SW480 (cell line): ENCODE results near the gene LIMK2.
"Not testable (repeated sequence)": the region's sequence is repeated elsewhere in the genome, so short reads cannot be mapped to it uniquely, and the experiment has no call there.

Source experiments
- DNase-seq: peaks from one replicate; pipeline ENCODE4 v3.0.0-alpha.2; 2016; ENCODE audit warnings: low spot score

The LIMK2 gene

DNA sequence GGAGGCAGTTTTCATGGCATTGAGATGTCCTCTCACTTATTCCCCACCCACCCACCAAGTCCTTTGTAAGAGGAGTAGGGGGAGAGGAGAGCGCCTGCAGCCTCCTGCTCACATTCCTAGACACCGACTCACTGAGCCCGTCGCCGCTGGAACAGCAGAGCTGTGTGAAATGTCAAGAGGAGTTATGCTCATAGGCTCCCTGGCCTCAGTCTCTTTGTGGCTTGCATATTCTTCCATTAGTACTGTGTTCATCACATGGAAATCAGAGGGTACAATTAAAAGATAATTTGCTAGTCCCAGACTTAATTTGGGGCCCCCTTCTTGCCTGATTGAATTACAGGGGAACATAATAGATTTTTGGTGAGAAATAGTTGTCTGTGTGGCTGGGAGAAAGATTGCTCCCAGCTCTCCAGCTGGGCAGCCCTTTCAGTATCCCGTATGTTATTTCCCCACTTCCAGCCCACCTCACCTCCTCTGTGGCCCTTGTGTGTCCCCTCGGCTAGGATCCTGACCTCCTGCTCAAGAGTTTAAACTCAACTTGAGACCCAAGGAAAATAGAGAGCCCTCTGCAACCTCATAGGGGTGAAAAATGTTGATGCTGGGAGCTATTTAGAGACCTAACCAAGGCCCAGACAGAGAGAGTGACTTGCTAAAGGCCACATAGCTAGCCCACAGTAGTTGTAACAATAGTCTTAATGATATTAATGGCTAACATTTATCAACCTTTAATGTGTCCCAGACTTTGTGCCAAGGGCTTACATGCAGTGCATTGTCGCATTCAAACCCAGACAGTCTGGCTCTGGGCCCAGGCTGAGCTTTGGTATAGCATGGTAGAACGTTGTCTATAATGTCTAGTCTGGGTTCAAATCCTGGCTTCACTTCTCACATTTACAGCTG lies 32.2 kb downstream of the LIMK2 start:
- peak; percentile 39 for DNase-seq

DNA sequence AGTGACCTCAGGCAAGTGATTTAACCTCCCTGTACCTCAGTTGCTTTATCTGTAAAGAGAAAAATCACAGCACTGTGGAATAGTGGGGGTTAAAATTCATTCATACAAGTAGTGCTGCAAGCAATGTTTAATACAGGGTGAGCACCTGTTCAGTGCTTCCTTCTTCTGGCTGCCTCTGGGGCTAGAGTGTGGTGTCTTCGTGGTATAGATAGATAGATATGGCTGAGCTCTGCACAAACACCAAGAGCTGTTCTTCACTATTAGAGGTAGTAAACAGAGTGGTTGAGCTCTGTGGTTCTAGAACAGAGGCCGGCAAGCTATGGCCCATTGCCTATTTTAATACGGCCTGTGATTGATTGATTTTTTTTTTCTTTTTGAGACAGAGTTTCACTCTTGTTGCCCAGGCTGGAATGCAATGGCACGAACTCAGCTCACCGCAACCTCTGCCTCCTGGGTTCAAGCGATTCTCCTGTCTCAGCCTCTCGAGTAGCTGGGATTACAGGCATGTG lies 32.9 kb downstream of the LIMK2 start:
- DNase-seq = no peak

GRCh38 chr22:31245998-31246397 lies 33.9 kb downstream of the LIMK2 start:
- DNase-seq = not testable (repeated sequence)

GRCh38 chr22:31246687-31247086 lies 34.6 kb downstream of the LIMK2 start:
- DNase-seq = no peak

DNA sequence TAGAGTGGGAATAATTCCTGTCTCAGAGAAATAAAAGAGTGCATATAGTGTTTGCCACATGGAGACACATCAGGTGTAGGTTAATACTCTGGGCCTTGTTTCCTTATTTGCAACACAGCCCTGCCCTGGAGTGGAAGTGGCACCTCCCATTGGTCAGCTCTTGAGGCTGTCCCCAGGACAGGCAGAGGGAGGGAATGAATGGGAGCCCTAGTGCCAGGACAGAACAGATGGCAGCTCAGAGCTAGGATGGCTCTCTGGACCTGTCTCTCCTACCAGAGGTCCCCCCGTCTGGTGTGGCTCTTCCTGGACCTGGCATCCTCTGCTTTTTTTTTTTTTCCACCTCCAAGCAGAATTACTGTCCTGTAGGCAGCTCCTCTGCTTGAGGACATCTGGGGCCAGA lies 35.6 kb downstream of the LIMK2 start:
- DNase-seq = no peak

DNA sequence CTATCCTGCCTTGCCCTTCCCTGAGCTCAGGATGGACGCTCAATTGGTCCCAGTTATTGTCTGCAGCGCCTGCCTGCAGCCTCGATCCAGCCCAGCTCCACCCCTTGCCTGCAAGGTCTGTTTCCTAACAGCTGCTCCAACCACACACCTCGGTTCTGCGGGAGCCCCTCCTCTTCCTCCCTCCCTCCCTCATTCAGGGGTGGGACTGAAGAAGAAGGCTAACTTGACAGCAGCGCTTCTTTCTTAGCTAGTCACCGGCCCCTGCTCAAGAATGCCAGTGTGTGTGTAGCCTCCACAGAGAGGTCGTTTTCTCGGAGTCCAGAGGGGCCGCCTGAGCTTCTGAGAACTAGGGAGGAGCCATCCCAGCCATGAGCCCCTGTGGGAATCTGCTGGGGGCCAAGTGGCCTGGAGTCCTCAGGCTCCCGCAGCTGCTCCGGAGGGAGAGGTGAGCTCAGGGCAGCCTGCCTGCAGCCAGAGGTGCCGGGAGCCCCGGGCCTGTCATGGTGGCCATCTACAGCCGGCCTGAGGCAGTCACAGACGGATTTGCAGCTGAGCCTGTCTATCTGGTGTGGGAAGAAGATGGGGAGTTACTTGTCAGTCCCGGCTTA lies 36.1 kb downstream of the LIMK2 start:
- peak; percentile 81 for DNase-seq

GRCh38 chr22:31248965-31249958 lies 37.2 kb downstream of the LIMK2 start:
- DNase-seq = no peak

DNA sequence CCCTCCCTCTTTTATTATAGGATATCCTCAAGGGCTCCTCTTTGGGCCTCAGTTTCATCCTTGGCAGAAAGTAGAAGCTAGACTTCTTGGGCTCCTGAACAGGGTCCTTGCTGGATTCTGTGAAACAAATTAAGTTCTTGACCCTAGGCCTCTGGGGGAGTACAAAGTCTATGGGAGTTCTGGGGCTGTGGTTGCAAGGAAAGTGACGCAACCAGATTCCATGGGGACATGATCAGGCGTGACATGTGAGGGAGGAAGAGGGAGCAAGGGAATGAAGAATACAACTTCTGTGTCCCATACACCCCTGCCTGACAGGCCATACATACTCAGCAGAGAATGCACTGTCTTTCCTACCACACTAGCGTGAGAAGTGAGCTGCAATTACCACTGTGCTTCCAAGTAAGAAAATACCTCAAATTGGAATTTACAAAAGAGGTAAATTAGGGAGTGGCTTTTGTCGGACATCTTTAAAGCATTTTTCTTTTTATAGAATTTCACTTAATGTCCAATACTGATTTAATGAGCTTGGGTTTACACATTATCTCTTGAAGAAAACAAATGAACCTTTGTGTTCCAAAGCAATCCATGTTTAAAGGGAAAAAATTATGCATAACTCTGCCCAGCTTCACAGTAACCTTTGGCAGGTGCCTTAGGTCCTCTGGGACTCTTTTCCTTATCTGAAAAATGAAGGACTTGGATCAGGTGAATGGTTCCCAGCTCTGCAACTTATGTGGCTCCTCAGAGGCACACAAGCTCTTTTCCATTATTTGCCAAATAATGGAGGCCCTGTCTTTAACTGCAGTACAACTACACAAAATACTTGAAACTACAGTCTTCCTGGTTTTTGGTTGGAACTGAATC lies 38.9 kb downstream of the LIMK2 start:
- DNase-seq = peak; percentile 95

DNA sequence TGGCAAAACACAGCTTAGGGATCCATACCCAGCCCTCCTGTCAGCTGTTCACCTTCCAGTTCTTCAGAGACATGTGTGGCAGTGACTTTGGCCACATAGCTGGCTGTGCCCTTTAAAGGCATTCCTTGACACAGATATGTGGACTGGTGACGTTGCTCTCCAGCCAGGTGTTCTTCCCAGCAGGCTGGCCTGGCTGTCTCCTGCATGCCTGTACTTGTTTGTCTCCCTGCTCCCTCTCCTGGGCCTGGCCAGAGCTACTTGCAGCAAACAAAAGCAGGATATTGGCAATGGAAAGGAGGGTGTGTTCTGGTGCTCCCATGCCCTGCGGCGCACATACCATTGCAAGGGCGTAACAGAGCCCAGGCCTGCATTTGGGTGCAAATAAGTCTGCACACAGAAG lies 41.9 kb downstream of the LIMK2 start:
- DNase-seq = peak; percentile 94

GRCh38 chr22:31259798-31260473 lies 47.8 kb downstream of the LIMK2 start:
- no peak for DNase-seq

DNA sequence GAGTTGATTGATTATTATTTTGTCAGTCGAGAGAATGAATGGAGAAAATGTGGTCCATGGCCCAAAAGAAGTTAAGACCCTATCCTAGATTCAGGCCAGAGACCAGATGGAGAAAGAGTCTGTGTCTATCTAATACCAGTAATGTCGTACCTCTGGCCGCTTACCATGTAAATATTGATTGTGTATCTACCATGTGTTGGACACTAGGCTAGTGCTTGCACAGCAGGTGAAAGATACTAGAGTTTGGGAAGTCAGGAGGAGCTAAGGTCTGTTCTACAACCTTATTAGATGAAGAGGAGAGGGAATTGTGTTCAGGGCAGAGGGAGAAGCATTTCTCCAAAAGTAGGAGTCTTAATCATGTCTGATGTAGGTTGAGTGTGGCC lies 48.4 kb downstream of the LIMK2 start:
- DNase-seq = no peak

DNA sequence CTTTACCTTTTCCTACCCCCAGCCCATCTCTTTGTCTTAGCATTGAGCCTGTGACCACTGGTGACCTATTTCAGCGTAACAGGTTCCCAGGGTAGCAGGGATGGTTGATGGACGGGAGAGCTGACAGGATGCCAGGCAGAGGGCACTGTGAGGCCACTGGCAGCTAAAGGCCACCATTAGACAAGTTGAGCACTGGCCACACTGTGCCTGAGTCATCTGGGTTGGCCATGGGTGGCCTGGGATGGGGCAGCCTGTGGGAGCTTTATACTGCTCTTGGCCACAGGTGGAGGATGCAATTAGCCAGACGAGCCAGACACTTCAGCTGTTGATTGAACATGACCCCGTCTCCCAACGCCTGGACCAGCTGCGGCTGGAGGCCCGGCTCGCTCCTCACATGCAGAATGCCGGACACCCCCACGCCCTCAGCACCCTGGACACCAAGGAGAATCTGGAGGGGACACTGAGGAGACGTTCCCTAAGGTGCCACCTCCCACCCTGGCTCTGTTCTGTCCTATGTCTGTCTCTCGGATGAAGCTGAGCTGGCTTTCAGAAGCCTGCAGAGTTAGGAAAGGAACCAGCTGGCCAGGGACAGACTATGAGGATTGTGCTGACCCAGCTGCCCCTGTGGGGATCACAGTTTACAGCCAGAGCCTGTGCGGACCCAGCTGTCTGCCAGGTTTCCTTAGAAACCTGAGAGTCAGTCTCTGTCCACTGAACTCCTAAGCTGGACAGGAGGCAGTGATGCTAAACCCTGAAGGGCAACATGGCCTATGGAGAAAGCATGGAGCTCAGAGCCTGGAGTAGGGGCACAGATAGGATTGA lies 50.4 kb downstream of the LIMK2 start:
- no peak for DNase-seq

- no peak for DNase-seq
Measured at GRCh38 chr22:31263896-31264640, 52.0 kb downstream of the LIMK2 start.

GRCh38 chr22:31268281-31268680 lies 56.2 kb downstream of the LIMK2 start:
- DNase-seq = no peak

DNA sequence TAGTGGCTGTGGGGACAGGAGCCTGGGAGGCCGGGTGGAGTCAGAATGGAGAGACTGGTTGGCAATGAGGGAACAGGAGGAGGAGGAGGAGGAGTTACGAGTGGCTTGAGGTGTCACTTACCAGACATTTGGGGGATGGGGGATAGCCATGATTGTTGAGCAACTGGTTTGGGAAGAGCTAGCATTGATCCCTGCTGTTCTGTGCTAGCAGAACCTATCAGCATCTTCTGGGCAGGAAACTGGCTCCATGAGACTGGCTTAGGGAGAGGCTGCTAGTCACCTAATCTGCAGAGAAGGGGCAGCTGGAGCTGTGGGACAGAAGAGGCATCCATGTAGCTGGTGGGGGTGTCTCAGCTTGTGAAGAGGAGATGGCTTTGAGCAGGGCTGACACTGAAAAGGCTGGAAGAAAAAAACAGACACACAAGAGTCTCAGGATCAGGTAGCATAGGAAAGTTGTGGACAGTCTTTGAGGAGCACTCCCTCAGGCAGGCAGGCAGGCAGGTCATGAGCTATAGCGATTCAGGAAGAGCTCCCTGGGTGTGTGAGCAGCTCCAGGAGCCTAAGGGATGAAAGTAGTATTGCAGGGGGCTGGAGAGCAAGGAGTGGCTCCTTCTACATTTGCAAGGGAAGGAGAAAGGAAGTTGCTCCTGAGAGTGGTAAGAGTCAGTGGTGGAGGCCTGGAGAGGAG lies 57.9 kb downstream of the LIMK2 start:
- no peak for DNase-seq

- DNase-seq = no peak
Measured at GRCh38 chr22:31271026-31271425, 58.9 kb downstream of the LIMK2 start.

DNA sequence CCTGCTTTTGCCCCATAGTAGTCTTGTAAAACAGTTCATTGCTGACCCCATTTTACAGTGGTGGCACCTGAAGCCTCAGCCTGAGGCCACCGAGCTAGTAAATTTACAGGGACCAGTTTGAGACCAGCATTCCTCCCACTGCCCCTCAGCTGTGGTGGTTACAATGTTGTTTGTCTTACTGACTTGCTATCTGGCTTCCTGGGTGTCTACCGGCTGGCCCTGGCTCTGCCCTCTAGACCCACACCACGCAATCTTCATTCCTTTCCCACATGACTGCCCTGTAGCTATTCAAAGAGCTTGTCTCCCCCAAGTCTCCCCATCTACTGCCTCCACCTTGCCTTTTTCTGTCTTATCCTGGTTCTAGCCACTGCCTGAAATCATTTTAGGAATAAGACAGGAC lies 59.4 kb downstream of the LIMK2 start:
- DNase-seq = no peak
